ENCODE data around the gene ZNF682.

- no peak for TF ChIP-seq SP1 (IDR thresholded peaks at IDR 0.05)
- TF ChIP-seq TARDBP (IDR thresholded peaks at IDR 0.05) = no peak
- TF ChIP-seq ZNF384 (IDR thresholded peaks at IDR 0.05) = no peak
- no peak for TF ChIP-seq NFRKB (IDR thresholded peaks at IDR 0.05)
- no peak for TF ChIP-seq FOXA1 (IDR thresholded peaks at IDR 0.05)
- TF ChIP-seq FOXM1 (IDR thresholded peaks at IDR 0.05; ENCODE audit: borderline replicate concordance) = no peak
- TF ChIP-seq ARNT (IDR thresholded peaks at IDR 0.05) = no peak
- no peak for TF ChIP-seq BHLHE40 (IDR thresholded peaks at IDR 0.05; ENCODE audit: borderline replicate concordance)
- TF ChIP-seq HDGF (IDR thresholded peaks at IDR 0.05; ENCODE audit: borderline replicate concordance) = no peak
- no peak for TF ChIP-seq ELF4 (IDR thresholded peaks at IDR 0.05)
- no peak for TF ChIP-seq CTBP1 (IDR thresholded peaks at IDR 0.05; ENCODE audit: borderline replicate concordance)
- no peak for TF ChIP-seq LEF1 (IDR thresholded peaks at IDR 0.05; ENCODE audit: borderline replicate concordance)
- no peak for TF ChIP-seq SUZ12 (IDR thresholded peaks at IDR 0.05)
Observed at GRCh38 chr19:20039203-20039723, at the start of gene ZNF682.

All from HEK293T (cell line).